Urothelium cell line (cell line): ENCODE data around the gene PKLR.
"Not testable (repeated sequence)": the region's sequence is repeated elsewhere in the genome, so short reads cannot be mapped to it uniquely, and the experiment has no call there.

Experiments used
- DNase-seq: peaks from one replicate; pipeline ENCODE4 v3.0.0; 2011; ENCODE audit warnings: low spot score, mixed read lengths
- FAIRE-seq: peaks from 2 replicates; lab custom pipeline; 2011; peaks lifted over from hg19 to GRCh38; lab: Jason Lieb, UNC

PKLR gene

DNA sequence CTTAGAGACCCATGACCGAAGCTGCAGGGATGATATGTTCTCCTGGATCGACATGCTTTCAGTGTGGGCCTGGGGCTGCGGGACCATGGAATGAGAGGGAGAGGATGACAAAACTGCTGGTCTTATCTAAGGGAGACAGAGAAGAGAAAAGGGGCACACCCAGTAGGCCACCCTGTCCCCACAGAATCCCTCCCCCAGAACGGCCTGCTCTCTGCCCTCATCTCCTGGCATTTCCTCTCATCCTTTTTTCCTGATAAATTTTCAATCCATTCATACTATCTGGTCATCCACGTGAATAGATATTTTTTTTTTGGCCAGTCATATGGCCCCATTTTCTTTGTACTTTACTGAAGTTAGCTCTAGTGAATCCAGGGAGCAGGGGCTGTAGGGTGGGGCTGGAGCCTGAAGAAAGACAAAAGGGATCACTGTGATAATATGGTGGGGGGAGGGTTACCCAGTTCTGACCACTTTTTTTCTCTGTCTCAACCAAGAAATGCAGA lies at the start of gene PKLR:
PKLR (minus strand) TSS at position 97 of the 500 bp plus-strand sequence; CDS start at position 54, 43 bp downstream.
- FAIRE-seq (no peak), DNase-seq (no peak)

DNA sequence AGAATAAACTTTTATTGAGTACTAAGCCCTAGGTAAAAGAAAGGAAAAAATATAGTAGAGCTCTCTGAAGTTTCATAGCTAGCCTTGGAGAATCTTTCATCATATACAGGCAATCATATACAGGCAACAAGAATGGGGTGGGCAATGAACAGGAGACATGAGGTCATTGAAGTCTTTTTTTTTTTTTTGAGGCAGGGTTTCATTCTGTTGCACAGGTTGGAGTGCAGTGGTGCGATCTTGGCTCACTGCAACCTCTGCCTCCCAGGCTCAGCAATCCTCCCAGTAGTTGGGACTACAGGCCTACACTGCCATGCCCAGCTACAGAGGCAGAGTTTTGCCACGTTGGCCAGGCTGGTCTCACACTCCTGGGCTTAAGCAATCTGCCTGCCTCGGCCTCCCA lies 41.6 kb upstream of the PKLR start:
- FAIRE-seq = no peak
- no peak for DNase-seq

DNA sequence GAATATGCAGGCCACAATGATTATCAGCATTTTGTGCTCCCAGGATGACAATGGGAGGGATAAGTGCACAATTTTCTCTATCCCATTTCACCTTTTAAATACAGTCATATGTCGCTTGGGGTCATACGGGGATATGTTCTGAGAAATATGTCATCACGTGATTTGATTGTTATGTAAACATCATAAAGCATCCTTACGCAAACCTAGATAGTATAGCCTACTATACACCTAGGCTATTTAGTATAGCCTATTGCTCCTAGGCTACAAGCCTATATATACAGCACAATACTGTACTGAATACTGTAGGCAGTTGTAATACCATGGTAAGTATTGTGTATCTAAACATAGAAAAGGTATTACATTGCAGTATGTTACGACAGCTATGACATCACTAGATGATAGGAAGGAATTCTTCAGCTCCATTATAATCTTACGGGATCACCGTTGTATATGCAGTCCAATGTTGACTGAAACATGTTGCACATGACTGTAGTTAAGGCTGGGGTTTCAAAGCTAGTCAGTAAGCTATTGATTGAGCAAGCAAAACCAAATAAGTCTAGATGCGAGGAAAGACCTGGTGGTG lies 38.4 kb upstream of the PKLR start:
- DNase-seq (no peak), FAIRE-seq (no peak)

DNA sequence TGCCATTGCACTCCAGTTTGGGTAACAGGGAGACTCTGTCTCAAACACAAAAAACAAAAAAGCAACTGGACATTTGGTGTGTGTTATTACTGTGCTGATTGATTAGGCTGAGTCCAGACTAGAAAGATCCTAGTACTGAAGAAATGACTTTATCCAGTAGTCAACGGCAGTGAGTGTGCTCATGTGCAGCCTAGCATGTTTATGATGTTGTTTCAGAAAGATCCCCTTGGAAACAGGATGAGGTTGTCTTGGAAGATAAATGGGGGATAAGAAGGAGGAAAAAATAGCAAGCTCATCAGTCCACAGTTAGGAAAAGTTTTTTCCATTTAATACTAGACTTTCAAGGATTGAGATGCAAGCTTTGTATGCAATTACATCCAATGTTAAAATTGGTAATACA lies 33.7 kb upstream of the PKLR start:
- FAIRE-seq (no peak), DNase-seq (no peak)

DNA sequence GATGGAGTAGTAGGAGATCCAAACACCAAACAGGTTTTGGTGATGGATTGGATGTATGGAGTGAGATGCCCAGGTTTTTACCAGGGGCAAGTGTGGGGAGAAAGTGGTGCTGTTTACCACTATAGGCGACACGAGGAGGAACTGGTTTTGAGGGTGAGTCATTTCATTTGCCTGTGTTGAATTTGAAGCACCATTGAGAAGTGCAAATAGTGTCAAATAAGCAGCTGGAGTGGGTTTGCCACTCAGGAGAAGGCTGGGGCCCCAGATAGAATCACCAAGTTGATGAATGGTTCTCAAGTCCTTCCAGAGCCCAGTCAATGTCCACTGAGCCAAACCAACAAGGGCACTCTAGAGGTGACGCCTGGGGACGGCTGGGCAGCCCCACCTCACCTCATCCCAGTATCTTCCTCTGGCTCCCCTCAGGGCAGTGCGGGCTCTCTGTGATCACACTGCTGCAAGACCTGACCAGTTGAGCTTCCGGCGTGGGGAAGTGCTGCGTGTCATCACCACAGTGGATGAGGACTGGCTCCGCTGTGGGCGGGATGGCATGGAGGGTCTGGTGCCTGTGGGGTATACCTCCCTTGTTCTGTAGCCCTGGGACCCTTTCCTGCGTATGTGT lies 28.9 kb upstream of the PKLR start:
- DNase-seq (no peak), FAIRE-seq (peak; percentile 35)

DNA sequence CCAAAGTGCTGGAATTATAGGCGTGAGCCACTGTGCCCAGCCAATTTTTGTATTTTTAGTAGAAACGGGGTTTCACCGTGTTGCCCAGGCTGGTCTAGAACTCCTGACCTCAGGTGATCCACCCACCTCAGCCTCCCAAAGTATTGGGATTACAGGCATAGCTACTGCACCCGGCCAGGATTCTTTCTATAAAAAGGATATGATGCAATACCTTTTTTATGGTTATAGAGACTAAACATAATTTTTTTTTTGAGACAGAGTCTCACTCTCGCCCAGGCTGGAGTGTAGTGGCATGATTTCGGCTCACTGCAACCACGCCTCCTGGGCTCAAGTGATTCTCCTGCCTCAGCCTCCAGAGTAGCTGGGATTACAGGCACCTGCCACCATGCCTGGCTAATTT lies 27.6 kb upstream of the PKLR start:
- not testable (repeated sequence) for FAIRE-seq

DNA sequence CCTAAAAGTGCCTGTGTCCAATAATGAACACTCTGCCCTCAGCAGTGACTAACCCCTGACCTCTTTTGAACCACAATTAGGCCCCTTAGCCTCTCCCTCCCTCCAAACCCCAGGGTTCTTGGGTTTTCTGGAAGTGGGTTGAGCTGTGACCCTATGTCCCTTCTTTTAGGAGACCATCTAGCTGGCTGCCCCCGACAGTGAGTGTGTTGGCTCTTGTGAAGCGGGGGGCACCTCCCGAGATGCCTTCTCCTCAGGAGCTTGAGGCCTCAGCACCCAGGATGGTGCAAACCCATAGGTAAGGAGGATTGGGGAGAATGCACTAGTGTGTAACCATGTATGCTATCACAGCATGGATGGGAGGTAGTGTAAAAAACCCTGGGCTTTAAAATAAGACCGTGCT lies 26.7 kb upstream of the PKLR start:
- no peak for FAIRE-seq
- DNase-seq = no peak

More for the DNA sequence above, 27.6 kb upstream of the PKLR start:
- DNase-seq = not testable (repeated sequence)

DNA sequence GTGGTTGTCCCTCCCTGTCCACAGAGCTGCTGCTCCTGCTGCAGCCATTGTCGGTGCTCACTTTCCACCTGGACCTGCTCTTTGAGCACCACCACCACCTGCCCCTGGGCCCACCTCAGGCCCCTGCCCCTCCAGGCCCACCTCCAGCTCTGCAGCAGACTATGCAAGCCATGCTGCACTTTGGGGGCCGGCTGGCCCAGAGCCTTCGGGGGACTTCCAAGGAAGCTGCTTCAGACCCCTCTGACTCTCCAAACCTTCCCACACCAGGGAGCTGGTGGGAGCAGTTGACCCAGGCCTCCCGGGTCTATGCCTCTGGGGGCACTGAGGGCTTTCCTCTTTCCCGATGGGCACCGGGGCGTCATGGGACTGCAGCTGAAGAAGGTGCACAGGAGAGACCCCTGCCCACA lies 25.4 kb upstream of the PKLR start:
- FAIRE-seq = no peak
- no peak for DNase-seq

DNA sequence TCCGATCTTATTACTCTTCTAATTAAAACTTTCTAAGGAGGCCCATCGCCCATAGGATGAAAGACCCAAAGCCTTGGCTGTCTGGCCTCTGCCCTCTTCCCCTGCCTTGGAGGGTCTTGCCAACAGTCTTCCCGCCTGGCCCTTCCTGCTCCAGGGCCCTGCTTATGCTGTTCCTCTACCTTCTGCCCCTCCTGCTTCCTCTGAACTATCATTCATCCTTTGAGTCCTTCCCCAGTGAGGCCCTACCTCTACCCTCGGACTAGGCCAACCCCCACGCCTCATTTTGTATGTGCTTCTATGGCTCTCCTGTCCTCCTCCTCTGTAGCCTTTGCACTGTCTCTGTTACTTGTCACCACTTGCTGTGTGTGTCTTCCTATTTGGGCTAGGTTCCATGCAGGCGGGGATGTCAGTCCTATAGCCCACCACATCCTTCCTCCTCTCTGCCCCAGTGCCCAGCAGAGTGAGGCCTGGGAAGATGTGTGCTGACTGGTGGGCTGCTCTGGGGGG lies 24.8 kb upstream of the PKLR start:
- FAIRE-seq (no peak), DNase-seq (no peak)

DNA sequence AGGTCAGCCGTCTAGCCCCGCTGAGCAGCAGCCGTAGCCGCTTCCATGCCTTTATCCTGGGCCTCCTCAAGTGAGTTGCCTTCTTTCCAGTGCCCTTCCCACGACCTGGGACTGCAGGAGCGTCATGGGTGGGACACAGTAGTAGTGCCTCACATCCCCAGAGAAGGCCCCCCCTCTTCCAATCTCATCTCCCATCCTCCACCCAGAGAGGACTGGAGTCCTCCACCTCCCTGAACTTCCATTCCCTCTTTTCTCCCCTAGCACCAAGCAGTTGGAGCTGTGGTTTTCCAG lies 24.3 kb upstream of the PKLR start:
- no peak for FAIRE-seq
- no peak for DNase-seq

DNA sequence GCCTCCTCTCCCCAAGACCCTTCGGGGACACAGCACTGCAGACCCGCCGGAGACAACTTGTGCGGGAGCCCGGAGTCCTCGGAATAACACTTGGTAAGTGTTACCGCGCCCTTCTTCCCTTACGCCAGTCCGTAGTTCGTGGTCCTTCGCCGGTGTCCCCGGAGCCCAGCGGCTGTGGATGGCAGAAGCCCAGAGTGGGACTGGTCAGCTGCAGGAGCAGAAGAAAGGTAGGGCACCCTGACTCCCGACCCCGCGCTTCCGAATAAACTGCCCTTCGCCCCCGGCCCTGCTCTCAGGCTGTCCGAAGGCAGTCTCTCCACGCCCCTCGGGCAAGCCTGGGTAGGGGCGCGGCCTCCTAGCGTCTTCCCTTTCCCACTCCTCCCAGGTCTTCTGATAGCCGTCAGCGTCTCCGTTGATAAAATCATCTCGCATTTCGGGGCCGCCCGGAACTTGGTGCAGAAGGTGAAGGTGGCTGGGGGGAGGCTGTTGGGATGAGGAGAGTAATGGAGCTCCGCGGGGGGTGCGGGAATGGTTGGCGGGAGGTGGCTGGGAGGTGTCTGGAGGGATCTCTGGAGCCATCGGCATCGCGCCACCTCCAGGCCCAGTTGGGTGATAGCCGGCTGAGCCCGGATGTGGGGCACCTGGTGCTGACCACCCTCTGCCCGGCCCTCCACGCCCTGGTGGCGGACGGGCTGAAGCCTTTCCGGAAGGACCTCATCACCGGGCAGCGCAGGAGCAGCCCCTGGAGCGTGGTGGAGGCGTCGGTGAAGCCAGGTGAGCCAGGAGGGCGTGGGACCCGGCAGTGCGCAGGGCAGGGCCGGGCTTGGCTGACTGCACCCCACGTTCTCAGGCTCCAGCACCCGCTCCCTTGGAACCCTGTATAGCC lies 23.7 kb upstream of the PKLR start:
- FAIRE-seq (no peak), DNase-seq (peak; percentile 81)

DNA sequence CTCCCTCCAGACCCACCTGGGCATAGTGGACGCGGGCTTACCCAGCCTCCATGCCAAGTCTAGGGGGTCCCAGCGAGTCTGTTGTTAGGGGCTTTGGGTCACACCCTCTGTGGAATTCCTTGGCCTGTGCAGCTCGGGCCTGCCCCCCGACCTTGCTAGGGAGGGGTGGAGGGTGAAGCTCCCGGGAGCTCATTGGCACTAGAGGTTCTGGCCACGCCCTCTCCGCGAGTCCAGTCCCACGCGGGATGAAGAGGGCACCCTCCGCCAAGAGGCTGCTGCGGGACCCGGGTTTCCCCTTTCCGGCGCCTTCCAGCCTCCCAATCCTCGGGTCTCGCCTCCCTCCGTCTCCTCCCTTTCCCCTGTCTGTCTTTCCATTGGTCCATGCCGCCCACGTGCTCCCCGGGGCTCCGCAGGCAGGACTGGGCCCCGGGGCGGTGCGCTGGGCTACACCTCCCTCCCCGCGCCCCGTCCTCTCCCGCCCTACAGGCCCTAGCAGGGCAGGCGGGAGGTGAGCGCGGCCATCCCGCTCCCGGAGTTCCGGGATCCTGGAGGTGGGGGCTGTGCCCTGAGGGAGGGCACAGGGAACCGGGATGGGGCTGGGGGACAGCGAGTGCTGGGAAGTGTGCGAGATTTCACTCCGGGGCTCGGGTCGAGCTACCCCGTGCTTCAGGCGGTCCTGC lies 22.9 kb upstream of the PKLR start:
- DNase-seq = peak; percentile 97
- FAIRE-seq = peak; percentile 87

DNA sequence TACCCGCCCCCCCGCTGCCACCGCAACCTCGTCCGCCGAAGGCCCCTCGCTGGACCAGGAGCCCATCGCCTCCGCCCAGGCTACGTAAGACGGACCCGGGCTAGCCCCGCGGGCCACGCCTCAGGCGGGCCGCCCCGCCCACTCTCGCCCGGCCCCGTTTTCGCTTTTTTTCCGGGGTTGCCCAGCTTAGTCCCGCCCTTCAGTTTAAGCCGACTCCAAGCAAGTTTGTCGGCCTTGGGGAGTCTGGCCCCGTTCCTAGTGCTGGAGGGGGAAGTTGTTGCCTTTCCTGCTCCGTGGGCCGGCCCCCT lies 22.4 kb upstream of the PKLR start:
- FAIRE-seq (peak; percentile 90), DNase-seq (peak; percentile 88)

DNA sequence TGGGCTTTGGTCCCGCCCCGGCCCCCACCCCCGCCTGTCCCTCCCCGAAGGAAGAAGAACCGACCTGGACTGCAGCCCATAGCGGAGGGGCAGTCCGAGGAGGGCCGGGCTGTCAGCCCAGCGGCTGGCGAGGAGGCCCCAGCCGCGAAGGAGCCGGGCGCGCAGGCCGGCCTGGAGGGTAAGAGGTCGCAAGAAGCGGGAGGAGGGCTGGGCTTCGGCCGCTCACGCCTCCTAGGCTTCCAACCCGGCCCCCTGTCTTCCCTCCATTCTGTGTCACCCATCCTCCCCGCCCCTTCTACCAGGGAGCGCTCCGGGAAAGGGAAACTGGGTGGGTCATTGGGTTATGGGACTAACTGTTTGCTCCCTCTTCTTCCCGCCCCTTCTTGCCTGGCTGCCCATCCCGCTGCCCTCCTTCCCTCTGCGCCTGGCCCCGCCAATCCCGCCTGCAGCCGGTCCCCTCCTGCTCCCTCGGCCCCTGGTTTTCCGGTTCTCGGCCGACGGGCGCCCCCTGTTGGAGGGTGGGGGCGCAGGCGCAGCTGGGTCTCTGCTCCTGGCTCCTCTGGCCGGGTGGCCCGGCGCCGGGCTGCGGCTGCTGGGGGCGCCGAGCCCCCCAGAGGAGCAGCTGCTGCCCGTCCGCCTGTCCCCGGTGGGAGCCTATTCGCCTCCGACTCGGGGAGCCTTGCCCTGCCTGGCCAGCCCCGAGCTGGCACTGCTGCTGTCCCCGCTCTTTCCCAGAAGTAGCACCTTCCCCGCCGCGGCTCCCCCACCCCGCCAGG lies 21.9 kb upstream of the PKLR start:
- DNase-seq = peak; percentile 91
- FAIRE-seq = peak; percentile 13

DNA sequence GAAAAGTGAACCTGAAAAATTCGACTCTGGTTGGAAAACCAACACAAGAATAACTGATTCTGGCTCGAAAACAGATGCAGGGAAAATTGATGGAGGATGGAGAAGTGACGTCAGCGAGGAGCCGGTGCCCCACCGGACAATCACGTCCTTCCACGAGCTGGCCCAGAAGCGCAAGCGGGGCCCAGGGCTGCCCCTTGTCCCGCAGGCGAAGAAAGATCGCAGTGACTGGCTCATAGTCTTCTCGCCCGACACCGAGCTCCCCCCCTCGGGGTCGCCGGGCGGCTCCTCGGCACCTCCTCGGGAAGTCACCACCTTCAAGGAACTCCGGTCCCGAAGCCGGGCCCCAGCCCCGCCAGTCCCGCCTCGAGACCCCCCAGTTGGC lies 21.3 kb upstream of the PKLR start:
- DNase-seq = no peak
- no peak for FAIRE-seq

DNA sequence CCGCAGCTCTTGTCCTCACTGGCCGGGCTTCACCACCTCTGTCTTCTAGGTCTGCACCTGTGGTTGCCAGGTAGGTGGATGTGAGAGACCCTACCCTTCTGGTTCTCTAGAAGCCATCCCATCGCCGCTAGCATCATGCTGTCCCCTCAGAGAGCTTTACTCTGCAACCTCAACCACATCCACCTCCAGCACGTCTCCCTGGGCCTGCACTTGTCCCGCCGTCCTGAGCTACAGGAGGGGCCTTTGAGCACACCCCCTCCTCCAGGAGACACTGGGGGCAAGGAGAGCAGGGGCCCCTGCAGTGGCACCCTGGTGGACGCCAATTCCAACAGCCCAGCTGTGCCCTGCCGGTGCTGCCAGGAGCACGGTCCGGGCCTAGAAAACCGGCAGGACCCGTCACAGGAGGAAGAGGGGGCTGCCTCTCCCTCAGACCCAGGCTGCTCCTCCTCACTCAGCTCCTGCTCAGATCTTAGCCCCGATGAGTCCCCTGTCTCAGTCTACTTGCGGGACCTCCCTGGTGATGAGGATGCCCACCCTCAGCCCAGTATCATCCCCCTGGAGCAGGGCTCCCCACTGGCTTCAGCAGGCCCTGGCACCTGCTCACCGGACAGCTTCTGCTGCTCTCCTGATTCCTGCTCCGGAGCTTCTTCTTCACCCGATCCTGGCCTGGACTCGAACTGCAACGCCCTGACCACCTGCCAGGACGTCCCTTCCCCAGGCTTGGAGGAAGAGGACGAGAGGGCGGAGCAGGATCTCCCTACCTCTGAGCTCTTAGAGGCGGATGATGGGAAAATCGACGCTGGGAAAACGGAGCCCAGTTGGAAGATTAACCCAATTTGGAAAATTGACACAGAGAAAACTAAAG lies 20.6 kb upstream of the PKLR start:
- no peak for DNase-seq
- no peak for FAIRE-seq

DNA sequence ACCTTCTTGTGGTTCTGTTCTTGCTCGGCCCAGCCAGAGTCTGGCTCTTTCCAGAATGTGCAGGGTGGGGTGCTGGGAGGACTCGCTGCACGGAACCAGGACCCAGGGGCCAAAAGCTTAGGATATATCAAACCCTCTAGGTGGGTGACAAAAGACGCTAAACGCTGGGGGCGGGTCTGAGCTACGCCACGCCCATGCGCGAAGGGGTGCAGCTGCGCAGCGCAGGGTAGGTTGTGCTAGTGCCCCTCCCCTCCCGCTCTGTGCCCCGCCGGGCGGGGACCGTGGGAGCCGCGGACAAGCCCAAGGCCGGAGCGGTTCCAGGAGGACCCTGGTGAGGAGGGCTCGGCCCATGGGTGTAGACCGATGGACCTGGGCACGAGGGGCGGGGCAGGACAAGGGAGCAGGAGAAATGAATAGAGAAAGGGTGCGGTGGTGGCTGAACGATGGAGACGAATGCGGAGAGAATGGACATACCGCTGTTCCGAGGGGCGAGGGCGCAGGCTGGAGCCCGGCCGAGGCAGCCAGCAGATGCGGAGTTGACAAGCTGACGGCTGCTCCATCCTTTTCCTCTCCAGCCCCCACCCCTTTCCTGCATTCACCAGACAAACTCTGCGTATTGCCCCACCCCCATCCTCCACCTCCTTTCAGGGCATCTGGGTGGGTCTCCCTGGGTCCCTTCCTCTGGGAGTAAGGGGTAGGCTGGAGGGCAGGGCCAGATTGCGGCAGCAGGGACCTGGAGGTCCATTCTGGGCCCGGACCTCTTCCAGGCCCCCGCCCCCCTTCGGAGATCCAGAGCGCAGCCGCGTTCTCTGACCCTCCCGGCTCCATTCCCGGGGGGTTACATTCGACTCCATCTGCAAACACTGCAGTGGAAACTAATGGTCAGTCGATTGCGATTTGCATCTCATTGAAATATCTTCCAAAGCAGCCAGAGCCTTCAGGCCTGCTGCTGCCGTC lies 19.7 kb upstream of the PKLR start, which contains the start of gene RUSC1:
RUSC1 (plus strand) TSS at position 234 of the 957 bp plus-strand sequence. CDS start 880 bp downstream, outside the sequence.
- DNase-seq (no peak), FAIRE-seq (no peak)

DNA sequence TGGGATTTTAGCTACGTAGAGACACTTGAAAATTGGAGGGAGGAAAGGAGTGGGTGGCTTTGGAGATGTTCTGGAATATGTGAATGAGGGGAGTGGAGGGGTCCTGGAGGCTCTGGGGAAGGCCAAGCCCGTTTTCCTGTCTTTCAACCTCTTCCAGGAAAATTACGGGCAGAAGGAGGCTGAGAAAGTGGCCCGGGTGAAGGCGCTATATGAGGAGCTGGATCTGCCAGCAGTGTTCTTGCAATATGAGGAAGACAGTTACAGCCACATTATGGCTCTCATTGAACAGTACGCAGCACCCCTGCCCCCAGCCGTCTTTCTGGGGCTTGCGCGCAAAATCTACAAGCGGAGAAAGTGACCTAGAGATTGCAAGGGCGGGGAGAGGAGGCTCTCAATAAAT lies 19.0 kb upstream of the PKLR start:
- no peak for FAIRE-seq

More for the DNA sequence above, 19.0 kb upstream of the PKLR start:
- DNase-seq = no peak
